ENCODE measurements around the gene PLXNA4. TPM values are rescaled to one million over a fixed set of nuclear protein-coding genes. Genes with fewer than 3 reads are reported as not detected.

Gene PLXNA4
- total RNA-seq, 1 donor from 2014 or later: 15.5 TPM

DNA sequence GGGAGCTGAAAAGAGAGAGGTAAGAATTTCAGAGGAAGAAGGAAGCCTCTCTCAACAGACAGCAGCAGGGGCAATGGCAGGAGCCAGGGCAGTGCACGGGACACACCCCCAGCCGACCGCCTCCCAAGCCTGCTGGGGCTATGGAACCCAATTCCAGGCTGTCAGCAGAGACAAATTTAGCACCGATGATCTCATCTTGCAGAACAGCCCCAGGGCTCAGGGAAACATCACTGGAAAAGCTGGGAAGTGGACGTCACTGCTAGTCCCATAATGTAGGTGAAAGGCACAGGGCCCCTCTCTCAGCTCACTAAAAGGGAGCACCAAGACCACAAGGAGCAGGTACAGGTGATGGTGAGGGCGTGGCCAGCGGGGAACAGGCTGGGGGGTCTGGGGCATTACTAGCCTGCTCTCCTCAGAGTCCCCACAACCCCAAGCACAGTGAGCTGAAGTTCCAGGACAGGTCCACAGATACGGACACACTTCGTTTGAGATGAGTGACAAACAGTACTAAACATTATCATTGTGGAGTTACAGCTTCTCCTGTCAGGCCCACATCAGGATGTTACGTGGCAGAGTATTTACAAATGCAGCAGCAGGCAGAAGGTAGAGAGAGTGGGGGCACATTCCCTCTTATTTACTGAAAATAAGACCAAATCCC, 103.7 kb downstream of the PLXNA4 start:
- peak; percentile 29 for DNase-seq (ENCODE audit: low read depth, low spot score)

DNA sequence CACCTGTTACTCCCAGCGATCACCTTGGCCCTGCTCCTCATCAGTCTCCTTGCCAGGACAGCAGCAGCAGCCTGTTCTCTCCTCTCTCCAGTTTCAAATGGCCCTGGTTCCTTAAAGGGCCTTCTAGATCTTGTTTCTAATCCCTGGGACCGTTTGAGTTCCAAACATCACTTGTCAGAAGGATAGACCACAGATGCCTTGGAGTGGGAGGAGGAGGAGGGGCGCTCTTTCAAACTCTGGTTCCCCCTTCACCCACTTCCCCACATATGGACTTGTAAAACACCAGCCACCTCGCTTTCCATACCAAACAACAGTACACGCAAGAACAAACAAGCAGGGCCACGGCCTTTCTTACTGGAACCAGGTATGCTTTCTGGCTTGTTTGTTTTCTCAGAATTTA, 104.8 kb downstream of the PLXNA4 start:
- no peak for DNase-seq (ENCODE audit: low read depth, low spot score)

DNA sequence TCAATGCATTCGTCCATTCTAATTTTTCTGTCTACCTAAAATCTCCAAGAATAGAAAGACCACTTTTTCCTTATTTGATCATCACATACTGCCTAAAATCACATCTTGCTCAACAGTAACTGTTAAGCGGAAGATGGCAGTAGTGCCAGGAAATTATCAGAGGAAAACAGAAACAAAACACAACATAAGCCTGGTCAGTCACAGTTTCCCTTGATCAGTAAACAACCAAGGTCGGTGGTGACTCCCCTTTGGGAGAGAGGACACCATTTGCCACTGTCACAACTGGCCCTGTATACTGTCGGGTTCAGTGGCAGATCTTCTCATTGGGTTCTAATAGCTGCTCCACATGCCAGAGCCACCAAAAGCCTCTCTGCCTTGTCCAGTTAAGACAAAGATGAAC, 106.6 kb downstream of the PLXNA4 start:
- DNase-seq (ENCODE audit: low read depth, low spot score): no peak

DNA sequence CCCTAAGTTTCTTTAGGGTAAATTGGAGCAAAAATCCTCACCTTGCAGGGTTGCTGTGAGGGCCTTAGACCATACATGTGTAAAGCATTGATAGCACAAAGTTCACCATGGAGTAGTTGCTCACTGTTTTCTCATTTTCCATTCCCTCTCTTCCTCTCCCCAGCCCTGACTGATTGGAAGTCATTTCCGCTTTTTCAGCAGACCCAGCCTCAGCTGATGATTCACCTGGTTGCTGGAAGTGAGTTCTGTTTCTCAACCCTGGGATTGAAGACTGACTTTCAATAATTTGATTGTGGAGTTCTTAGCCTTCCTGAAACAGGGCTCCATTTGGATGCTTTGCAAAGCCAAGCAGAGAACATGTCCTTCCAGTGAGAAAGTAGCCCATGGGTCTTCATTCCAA, 107.0 kb downstream of the PLXNA4 start:
- peak; percentile 73 for DNase-seq (ENCODE audit: low read depth, low spot score)

DNA sequence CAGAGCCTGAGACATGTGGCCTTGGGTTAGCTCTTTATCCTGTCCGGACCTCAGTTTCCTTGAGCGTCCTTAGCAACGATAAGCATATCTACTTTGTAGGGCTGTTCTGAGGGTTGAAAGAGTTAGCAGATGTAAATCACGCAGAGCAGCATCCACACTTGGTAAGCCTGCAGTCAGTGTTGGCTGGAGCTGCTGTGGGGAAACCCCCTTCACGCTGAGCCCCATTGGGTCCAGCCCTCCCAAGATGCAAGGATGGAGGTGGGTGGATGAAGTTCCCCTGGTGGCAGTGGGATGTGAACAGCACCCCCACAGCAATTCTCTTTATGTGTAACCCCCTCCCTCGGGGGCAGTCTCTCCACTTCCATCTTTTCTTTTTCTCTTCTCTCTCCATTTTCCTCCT, 109.9 kb downstream of the PLXNA4 start:
- DNase-seq (ENCODE audit: low read depth, low spot score): no peak

DNA sequence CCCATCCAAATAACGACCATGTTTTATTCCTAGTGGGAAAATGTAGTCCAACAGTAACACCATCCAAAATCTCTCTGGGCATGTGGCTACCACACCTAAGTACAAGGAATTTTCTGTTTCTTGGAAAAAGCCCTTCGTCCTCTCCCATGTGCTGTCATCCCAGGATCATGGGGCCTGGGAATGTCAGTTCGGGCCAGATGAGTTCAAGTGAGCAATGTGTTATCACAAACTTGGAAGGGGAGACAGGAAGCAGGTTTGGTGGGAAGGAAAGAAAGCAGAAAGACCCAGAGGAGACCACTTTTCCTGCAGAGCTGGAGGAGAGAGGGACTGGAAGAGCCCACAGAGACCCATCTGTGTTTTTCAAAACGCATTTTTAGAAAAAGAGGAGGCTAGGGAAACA, 110.8 kb downstream of the PLXNA4 start:
- DNase-seq (ENCODE audit: low read depth, low spot score): peak; percentile 67

DNA sequence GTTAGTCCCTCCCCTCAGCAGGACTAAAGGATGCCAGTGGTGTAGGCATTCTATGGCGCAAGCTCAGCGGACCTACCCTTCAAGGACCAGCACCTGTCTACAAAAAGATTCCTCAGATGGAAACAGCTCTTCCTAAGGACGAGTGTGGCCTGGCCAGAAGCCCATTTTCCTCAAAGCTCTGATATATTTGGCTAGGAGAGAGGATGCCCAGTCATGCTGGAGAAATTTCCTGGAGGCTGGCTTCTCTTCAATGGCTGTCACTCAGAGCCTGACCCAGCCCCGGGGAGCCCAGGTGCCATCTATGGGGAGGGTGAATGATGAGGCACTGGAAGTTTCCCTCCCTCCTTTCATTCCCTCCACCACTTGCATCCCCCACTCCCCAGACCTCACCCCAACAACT, 111.5 kb downstream of the PLXNA4 start:
- peak; percentile 93 for DNase-seq (ENCODE audit: low read depth, low spot score)

DNA sequence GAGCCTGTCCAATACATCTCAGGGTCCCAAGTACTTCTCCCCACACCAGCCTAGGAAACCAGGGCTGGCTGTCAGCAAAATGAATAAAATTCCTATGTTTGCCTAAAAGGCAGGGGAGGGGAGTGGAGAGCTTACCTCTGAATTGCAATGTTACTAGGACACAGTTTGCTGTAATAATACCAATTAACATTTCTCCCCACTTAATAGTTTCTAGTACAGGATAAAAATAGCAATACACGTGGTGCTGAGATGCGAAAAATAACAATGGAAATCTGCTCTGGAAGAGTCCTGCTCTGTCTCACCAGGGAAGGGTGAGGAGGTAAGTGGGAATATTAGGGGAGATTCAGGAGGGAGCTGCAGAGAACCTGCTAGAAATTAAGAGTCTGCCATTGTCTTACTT, 112.3 kb downstream of the PLXNA4 start:
- DNase-seq (ENCODE audit: low read depth, low spot score): no peak

DNA sequence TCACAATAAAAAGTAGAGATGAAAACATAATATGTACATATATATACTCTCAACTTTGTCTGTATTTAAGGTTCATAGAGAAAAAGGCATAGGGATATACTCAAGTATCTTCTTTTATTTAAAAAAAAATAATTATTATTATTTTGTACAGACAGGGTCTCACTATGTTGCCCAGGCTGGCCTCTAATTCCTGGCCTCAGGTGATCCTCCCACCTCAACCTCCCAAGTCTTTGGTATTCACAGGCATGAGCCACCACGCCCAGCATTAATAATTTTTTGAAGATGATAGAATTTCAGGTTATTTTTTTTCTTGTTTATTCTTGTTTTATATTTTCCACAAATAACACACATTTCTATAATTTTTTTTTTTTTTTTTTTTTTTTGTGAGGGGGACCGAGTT, 113.8 kb downstream of the PLXNA4 start:
- no peak for DNase-seq (ENCODE audit: low read depth, low spot score)

DNA sequence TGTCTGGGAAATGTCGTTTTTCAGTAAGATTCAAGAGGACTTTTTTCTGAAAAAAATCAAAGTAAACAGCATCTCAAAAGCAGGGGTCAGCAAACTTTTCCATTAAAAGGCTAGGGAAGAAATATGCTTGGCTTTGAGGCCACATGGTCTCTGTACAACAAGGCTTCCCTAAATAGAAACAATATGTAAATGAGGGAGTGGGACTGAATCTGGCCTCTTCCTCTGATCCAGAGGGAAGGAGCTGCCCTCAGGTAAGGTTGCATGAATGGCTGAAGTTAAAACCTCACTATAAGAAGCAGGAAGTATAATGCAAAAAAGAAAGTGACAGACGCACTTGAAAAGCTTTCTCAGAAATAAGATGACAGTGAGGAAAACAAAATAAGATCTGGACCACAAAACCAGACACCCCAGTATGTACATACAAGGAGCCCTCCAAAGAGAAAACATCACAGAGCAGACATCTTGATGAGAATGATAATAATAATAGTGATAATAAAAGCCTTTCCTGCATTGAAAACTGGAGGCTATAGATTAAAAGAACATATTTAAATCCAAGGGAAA, 115.2 kb downstream of the PLXNA4 start:
- DNase-seq (ENCODE audit: low read depth, low spot score): no peak

DNA sequence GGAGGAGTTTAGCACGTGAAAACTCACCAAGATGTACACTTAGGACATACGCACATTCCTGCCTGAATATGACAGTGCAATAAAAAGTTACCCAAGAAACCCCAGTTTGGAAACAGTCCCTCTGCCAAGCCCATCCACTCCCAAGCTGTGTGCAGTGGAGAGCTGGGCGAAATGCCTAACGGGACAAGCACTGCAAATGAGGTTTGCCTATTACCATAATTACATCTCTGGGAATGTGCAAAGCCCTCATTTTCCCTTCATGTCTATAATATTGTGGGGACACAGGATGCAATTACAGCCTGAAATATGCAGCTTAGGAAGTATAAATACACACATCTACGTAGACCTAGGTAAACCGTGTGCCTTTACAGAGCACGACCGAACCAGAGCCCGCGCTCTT, 117.5 kb downstream of the PLXNA4 start:
- DNase-seq (ENCODE audit: low read depth, low spot score): no peak

DNA sequence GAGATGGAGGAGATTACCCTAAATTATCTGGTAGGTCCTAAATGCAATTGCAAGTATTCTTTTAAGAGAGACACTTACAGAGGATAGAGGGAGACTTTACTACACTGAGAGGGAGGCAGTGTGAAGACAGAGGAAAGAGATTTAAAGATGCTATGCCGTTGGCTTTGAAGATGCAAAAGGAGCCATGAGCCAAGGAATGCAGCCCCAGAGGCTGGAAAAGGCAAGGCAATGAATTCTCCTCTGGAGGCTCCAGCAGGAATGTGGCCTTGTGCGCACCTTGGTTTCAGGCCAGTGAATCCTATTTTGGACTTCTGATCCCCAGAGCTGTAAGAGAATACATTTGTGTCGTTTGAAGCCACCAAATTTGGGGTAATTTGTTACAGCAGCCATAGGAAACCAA, 118.6 kb downstream of the PLXNA4 start:
- no peak for DNase-seq (ENCODE audit: low read depth, low spot score)

DNA sequence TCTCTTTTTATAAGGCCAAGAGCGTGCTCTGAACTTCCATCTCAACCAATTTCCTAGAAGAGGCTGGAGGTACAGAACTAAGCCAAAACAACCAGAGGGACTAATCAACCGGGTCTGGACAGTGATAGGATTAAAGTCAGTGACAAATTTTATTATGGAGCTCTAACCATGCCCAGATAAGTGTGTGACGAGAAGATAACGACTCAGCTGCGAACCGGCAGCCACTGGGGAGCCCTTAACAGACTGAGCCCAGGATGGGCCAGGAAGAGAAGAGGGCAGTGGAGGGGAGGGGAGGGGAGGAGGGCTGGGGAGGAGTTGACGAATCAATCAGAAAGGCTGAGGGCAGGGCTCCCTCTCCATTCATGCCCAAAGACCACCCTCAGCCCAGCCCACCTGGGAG, 119.9 kb downstream of the PLXNA4 start:
- no peak for DNase-seq (ENCODE audit: low read depth, low spot score)

DNA sequence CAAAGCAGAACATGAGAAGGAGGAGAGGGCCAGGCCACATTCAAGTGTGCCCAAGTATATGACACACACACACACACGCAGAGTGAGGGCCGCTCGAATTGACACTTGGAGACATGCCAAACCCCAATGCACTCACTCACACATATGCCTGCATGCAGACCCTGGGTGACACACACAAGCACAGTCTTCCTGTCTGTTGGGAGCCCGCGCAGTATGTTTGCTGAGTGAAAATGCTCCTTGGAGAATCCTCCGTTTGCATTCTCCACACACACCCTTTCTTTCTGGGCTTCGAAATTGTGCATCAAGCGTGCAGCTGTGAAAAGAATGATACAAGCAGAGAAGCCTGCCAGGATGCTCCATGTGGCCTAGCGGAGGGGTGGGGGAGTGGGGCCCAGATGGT, 120.9 kb downstream of the PLXNA4 start:
- no peak for DNase-seq (ENCODE audit: low read depth, low spot score)

DNA sequence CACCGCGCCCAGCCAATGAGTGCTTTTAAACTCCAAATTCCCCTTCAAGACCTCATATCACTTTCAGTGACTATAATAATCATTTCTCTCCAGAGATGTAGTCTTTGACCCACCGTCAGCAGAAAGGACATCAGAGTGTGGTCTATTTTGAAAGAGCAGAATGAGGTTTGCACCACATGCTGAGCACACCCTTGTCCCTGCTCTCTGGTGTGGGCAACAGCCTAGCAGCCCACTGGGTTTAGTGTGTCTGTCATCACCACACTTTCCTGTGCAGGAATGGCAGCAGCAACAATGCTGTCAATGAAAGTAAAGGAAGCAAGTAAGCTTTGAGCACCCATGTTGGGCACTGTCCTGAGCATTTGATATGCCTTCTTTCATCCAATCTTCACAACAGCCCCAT, 122.4 kb downstream of the PLXNA4 start:
- DNase-seq (ENCODE audit: low read depth, low spot score): no peak

DNA sequence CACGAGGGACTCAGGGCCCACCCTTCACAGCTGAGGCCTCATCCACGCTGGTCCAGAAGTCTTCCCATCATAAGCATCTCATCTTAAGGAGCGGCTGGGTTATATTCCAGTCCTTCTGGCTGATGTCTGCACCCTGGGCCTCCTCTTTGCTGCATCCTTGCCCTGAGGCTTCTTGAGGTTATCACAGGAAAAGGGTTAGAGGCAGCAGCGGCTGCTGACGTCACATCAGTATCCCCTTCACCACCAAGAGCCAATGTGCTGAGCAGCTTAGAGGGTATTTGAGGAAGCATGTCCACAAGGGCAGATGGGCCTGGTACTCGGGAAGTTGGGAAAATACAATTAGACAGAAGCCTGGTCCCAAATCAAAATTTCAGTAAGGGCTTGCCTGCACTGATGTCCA, 125.1 kb downstream of the PLXNA4 start:
- DNase-seq (ENCODE audit: low read depth, low spot score): no peak

DNA sequence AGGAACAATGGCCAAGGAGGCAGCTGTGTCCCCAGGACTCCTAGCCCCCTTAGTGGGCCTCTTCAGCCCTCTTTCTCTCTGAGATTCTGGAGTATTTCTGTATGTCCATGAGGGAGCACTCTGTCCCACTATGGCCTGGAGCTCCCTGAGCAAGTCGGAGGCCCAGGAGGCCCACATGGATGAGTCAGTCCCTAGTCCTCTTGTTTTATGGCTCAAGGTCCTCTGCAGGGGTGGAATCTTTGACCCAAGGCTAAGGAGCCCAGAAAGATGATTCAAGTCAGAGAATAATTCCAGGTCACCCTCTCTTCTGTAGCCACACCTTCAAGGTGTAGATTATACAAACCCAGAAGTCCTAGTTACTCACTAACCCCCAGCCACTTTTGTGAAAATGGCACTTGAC, 125.6 kb downstream of the PLXNA4 start:
- no peak for DNase-seq (ENCODE audit: low read depth, low spot score)

DNA sequence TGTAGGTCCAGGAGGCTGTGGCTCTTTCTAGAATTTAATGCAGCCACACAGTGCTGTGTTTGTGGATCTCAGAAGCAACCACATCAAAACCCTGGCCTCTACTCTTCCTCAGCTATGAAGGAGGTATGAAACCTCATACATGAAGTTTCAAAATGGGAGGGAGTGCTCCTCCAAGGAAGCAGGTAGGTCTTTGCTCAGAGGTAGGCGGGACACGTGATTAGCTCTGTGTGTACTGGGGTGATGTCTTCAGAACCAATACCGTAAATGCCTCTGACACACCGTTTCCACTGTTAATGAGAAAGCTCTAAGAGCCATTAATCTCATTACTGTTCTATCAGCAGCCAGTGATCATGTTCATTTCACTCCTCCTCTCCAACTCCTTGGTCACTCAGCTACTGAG, 126.1 kb downstream of the PLXNA4 start:
- no peak for DNase-seq (ENCODE audit: low read depth, low spot score)

DNA sequence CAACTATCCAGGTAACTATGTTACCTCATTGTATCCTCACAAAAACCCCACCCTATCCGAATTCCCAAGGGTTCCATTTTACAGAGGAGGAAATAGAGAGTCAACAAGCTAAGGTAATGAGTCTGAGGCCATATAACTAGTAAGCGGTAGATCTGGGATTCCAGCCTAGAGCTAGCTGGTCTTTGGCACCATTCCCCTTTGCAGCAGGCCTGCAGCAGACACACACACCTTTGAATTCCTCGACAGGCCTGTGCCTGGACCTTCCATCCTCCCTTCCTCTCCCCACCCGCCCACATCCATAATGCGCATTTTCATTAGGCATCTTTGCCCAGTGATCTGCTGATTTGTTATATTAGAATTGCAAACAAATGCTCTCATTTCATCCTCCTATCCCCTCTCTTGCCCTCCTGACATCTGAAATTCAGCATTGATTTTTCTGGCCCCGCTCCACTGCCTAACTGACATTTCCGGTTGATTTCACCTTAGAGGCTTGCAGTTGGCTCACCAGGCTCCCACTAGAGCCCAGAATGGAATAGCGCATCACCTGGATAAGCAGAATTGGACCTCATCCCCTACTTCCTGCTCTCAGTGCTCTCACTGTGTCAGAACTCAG, 129.5 kb downstream of the PLXNA4 start:
- no peak for DNase-seq (ENCODE audit: low read depth, low spot score)

DNA sequence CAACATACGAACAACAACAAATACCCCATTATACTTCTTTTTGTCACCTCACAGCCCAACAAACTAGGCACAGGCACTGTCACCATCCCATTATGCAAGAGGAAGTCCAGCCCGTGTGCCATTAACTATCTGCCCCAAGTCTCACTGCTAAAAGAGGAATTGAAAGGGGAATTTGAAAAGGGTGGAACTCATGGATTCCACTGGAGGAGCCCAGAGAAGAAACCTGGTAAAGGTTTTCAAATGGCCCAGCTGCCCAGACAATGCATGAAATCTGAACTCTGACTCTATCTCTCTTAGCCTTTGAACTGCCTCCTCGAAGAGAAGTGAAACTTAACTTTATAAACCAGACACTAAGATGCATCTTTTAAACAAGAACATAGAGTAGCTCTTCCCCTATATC, 130.0 kb downstream of the PLXNA4 start:
- DNase-seq (ENCODE audit: low read depth, low spot score): no peak

DNA sequence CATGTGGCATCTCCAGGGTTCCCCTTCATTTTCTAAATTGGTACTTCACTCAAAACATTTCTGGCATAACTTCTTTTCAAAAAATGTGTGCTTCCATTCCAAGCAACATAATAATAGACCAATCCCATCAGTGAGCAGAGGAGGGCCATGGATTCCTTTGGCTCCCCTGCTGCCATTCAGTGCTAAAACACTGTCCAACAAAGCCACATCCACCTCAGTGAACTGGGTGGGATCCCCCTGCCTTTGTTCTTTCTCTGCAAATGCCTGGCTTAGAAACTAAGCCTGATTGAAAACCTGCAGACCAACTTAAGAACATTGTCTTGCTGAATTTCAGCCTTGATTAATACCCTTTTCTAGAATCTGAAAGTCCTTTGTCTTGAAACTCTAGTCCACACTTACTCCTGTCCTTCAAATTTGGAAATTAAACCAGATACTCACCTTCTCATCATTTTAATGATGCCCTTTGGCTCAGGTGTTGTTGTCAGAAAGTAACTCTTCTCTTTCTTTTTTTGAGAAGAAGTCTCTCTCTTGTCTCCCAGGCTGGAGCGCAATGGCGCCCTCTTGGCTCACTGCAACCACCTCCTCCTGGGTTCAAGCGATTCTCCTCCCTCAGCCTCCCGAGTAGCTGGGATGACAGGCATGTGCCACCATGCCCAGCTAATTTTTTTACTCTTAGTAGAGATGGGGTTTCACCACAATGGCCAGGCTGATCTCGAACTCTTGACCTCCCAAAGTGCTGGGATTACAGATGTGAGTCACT, 132.3 kb downstream of the PLXNA4 start:
- DNase-seq (ENCODE audit: low read depth, low spot score): no peak

DNA sequence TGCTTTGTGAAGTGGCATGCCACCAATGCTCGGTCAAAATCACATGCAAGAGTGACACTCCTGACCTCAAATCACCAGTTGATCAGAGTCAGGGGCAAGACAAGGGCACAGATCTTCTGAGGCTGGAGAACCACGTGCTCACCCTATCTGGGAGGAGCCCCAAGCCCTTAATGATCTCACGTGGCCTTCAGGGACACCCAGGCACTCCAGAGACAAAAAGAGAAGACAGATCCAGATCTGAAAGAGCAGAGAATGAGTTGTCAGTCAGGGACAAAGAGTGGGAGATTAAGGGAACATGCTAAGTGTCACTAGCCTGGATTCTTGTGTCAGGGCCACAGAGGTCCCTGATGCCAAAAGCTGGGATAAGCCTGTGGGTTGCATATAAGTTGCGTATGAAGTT, 134.3 kb downstream of the PLXNA4 start:
- DNase-seq (ENCODE audit: low read depth, low spot score): no peak

DNA sequence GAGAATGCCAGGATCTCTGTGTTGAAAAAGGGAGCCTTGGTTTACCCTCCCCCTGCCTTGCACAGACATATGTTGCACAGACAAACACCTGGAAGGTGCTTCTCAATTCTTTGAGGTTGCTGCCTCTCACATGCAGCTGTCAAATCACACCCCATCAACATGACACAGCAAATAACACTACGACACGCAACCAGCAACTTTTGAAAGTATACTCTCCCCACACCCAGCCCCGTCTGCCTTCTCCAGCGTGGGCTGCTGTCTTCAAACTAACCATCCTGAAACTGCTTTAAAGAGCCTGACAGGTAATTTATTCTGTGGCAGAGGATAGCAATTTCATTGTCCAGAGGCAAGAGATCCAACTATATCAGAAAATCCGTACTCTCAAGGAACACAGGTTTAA, 136.1 kb downstream of the PLXNA4 start:
- DNase-seq (ENCODE audit: low read depth, low spot score): no peak

Data from pulmonary artery endothelial cell (primary cell).